Testis (tissue), 3 donors: Measurements from ENCODE around the gene LRRC53. TPM values are rescaled to one million over a fixed set of nuclear protein-coding genes. Genes with fewer than 3 reads are reported as not detected.

Source experiments
- DNase-seq: peaks from one replicate; pipeline ENCODE4 v3.0.0-alpha.2; 2019
- H3K27ac ChIP-seq, 2 donors: fragments of 200-600 bp; sonication (generic); one replicate each; pipeline ENCODE4 v1.5.1; 2019
- H3K27me3 ChIP-seq: fragments of 200-600 bp; sonication (generic); one replicate; pipeline ENCODE4 v1.5.1; 2019
- H3K36me3 ChIP-seq: fragments of 200-600 bp; sonication (generic); one replicate; pipeline ENCODE4 v1.5.1; 2017; ENCODE audit warnings: low read depth; ENCODE audit errors: missing control alignments
- H3K4me1 ChIP-seq: fragments of 200-600 bp; sonication (generic); one replicate; pipeline ENCODE4 v1.5.1; 2019
- H3K4me3 ChIP-seq, 2 donors: fragments of 200-600 bp; sonication (generic); one replicate each; pipeline ENCODE4 v1.5.1; 2017 to 2019
- H3K9me3 ChIP-seq: fragments of 200-600 bp; sonication (generic); one replicate; pipeline ENCODE4 v1.5.1; 2017
- CTCF ChIP-seq, 3 experiments: fragments of 450-650 bp in 2 of 3; fragments of 200-600 bp in 1 of 3; sonication (generic) in 1 of 3; IDR thresholded peaks; one replicate each; pipeline ENCODE4 v1.5.1; 2016 to 2019; ENCODE audit warnings: antibody characterized with exemption in 3 of 3, mild to moderate bottlenecking in 2 of 3, moderate library complexity in 1 of 3
- POLR2A ChIP-seq: fragments of 450-650 bp; IDR thresholded peaks from one replicate; pipeline ENCODE4 v1.6.1; 2017; ENCODE audit warnings: antibody characterized with exemption, mild to moderate bottlenecking, moderate library complexity
- WGBS, 2 donors: methylation state at CpG; one replicate each; pipeline ENCODE4 v1.1.5; 2018; 5-methylcytosine and 5-hydroxymethylcytosine counted together
- intact Hi-C: fragments of 100-400 bp; cut with DNase I; formaldehyde crosslinking; loops from one replicate; pipeline ENCODE4 v1.15.1; 2023; ENCODE audit warnings: low total_unique reads
- polyA plus RNA-seq: library from polyadenylated mRNA; stranded (reverse); fragments of 350-450 nt; fragmentation: Illumina TruSeq; extraction: RNeasy Lipid Tissue Mini Kit (QIAGEN cat#74804); gene quantifications from one replicate; pipeline ENCODE4 v1.2.3, GENCODE V29; 2014; ENCODE audit warnings: low read depth, low replicate concordance; ENCODE audit not compliant: insufficient read depth
- total RNA-seq, 2 donors: library from RNA; depleted of rRNA; stranded (reverse); fragments of >200 nt; gene quantifications; one replicate each; pipeline ENCODE4 v1.2.3, GENCODE V29; 2016

The LRRC53 gene
- total and polyA plus RNA-seq, 3 donors from 2014 or later = 0.08 TPM; not detected in 2

GRCh38 chr1:74457253-74457652, 55.2 kb downstream of the LRRC53 start:
- intact Hi-C loops = no loop called here
- DNase-seq = no peak

GRCh38 chr1:74455390-74455789, 57.0 kb downstream of the LRRC53 start:
- Histone ChIP-seq H3K36me3 (no peaks in the 10 kb centered on the region), H3K27ac (no peak overlapping the region), H3K4me3 (no peak overlapping the region), H3K9me3 (no peaks in the 10 kb centered on the region), H3K4me1 (no peaks in the 10 kb centered on the region), H3K27me3 (no peaks in the 10 kb centered on the region)
- intact Hi-C loops = no loop called here
- no peak for DNase-seq
- TF ChIP-seq POLR2A (no peak), CTCF (IDR thresholded peaks at IDR 0.05) (no peak)

More at GRCh38 chr1:74457253-74457652, 55.2 kb downstream of the LRRC53 start:
- no peak overlapping the region for H3K27ac ChIP-seq
- H3K9me3 ChIP-seq = no peaks in the 10 kb centered on the region
- TF ChIP-seq POLR2A = no peak
- no peak for TF ChIP-seq CTCF (IDR thresholded peaks at IDR 0.05)
- H3K4me3 ChIP-seq = no peak overlapping the region
- H3K4me1 ChIP-seq = no peaks in the 10 kb centered on the region
- 86 to 89% methylated on average over 2 of the region's 2 CpGs for WGBS, 2 donors
- H3K36me3 ChIP-seq = no peaks in the 10 kb centered on the region
- no peaks in the 10 kb centered on the region for H3K27me3 ChIP-seq

- no peaks in the 10 kb centered on the region for H3K36me3 ChIP-seq
- no peak overlapping the region for H3K27ac ChIP-seq
- no peaks in the 10 kb centered on the region for H3K27me3 ChIP-seq
- no peaks in the 10 kb centered on the region for H3K4me1 ChIP-seq
- no peak overlapping the region for H3K4me3 ChIP-seq
- TF ChIP-seq CTCF (IDR thresholded peaks at IDR 0.05) (no peak), POLR2A (no peak)
- no peak for DNase-seq
- H3K9me3 ChIP-seq = no peaks in the 10 kb centered on the region
- 84 to 85% methylated on average over 2 of the region's 2 CpGs for WGBS, 2 donors
- intact Hi-C loops = no loop called here
Observed at GRCh38 chr1:74453277-74453676, 59.1 kb downstream of the LRRC53 start.

- Histone ChIP-seq H3K9me3 (no peaks in the 10 kb centered on the region), H3K4me3 (no peak overlapping the region), H3K36me3 (no peaks in the 10 kb centered on the region), H3K4me1 (no peaks in the 10 kb centered on the region), H3K27me3 (no peaks in the 10 kb centered on the region), H3K27ac (no peak overlapping the region)
- TF ChIP-seq CTCF (IDR thresholded peaks at IDR 0.05) = no peak
- no peak for TF ChIP-seq POLR2A
- 58 to 62% methylated on average over 1 of the region's 1 CpG for WGBS, 2 donors
- no peak for DNase-seq
- intact Hi-C loops = no loop called here
Observed at GRCh38 chr1:74452035-74452434, 60.4 kb downstream of the LRRC53 start.

- intact Hi-C loops = no loop called here
- H3K27ac ChIP-seq = no peak overlapping the region
- WGBS, 2 donors = 82 to 88% methylated on average over 1 of the region's 1 CpG
- TF ChIP-seq POLR2A (no peak), CTCF (IDR thresholded peaks at IDR 0.05) (no peak)
- no peak for DNase-seq
- H3K27me3 ChIP-seq = no peaks in the 10 kb centered on the region
- no peak overlapping the region for H3K4me3 ChIP-seq
- no peaks in the 10 kb centered on the region for H3K9me3 ChIP-seq
- H3K36me3 ChIP-seq = no peaks in the 10 kb centered on the region
- no peaks in the 10 kb centered on the region for H3K4me1 ChIP-seq
Observed at GRCh38 chr1:74437035-74437434, 75.4 kb downstream of the LRRC53 start.
